Measurements from ENCODE around the gene SLC7A6.

The SLC7A6 gene

DNA sequence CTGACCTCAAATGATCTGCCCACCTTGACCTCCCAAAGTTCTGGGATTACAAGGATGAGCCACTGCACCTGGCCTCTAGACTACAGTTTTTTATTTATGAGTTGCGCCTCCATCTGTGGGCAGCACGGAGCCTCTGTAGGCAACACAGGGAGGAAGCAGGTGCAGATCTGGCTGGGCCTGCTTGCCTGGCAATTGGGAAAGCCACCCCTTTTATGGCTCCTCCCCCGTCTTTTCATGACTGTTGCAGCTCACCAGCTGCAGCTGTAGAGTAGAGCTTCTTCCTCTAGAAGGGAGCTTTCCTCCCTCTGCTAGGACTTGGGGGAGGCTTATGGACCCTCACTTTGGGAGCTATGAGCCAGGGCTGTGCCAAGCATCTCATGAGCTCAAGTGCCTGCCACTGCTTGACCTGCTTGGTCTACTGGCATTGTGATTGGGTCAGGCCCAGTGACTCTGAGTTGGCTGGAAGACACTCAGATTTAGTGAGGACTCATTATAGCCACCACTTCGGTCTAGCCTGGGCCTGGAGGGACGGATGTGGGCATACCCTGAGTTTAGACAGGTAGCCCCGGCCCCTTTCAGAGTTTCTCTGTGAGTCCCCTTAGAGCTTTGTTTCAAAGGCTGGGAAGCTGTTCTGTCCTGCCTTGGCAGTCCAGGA lies 6.9 kb upstream of the SLC7A6 start:
- DNase-seq (ENCODE audit: low read depth), result peak; percentile 35

DNA sequence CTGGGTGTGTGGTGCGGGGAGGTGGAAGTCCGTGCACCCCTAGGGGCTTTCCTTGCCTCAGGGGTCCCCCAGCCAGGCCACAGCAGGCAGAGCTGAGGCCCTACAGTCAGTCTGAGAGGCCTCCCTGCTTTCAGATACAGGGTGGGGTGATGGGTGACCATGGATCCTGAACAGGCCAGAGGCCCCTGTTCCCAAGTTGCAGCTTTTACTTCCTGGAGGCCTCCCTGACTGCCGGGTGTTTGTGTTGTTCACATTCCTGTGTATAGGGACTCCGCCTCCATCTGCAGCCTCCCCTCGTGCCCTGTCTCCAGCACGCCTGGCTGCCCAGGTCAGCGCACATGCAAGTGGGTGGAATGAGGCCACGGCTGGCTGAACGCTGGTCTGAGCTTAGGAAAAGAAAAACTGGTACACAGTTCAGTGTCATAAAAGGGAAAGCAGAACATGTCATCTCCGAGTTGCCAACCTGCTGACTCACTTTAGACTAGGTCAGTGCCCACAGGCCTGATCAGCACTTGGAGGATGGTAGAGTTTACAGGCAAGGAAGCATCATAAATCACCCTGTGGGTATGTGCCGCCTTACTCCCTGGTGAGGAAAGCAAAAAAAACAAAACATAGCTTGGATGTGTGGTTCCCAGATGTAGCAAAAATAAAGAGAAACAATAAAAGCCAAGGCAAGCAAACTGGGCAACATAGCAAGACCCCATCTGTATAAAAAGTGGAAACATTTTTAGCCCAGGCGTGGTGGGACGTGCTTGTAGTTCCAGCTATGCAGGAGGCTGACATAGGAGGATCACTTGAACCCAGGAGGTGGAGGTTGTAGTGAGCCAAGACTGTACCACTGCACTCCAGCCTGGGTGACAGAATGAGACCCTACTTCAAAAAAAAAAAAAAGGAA lies 6.2 kb upstream of the SLC7A6 start:
- DNase-seq (ENCODE audit: low read depth), result peak; percentile 89

DNA sequence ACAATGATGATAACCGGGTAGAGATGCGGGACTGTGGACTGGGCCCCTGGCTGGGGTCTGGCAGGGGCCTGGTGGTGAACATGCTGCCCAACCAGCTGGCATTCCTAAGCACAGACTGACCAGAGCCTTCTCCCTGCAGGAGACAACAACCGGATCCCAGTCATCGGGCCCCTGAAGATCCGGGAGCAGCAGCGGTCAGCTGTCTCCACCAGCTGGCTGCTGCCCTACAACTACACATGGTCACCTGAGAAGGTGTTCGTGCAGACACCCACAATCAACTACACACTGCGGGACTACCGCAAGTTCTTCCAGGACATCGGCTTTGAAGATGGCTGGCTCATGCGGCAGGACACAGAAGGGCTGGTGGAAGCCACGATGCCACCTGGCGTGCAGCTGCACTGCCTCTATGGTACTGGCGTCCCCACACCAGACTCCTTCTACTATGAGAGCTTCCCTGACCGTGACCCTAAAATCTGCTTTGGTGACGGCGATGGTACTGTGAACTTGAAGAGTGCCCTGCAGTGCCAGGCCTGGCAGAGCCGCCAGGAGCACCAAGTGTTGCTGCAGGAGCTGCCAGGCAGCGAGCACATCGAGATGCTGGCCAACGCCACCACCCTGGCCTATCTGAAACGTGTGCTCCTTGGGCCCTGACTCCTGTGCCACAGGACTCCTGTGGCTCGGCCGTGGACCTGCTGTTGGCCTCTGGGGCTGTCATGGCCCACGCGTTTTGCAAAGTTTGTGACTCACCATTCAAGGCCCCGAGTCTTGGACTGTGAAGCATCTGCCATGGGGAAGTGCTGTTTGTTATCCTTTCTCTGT lies 5.1 kb upstream of the SLC7A6 start:
- no peak for DNase-seq (ENCODE audit: low read depth)

DNA sequence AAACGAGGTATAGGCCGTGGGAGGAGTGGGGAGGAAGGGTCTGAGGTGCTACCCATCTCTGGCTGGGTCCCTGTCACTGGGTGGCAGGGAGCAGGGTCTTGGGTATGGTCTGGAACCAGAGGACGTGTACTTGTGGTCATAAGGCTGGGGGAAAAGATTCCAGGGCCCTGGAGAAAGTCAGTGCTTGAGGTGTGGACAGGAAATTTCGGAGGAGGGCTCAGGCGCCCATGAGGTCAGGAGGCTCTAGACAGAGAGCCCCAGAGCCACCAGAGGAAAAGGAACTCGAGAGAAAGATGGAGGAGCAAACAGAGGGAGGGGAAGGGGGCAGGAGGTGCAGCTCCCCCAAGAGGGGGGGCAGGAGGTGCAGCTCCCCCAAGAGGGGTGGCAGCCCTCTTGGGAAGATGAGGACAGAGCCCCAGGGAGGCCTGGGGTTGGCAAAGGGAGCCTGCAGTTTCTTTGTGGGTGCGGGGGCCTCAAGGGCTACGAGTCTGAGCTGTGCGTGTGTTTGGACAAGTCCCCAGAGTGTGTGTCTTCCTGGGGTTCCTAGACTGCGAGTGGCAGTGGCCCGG lies 683 bp upstream of the SLC7A6 start:
- no peak for DNase-seq (ENCODE audit: low read depth)

DNA sequence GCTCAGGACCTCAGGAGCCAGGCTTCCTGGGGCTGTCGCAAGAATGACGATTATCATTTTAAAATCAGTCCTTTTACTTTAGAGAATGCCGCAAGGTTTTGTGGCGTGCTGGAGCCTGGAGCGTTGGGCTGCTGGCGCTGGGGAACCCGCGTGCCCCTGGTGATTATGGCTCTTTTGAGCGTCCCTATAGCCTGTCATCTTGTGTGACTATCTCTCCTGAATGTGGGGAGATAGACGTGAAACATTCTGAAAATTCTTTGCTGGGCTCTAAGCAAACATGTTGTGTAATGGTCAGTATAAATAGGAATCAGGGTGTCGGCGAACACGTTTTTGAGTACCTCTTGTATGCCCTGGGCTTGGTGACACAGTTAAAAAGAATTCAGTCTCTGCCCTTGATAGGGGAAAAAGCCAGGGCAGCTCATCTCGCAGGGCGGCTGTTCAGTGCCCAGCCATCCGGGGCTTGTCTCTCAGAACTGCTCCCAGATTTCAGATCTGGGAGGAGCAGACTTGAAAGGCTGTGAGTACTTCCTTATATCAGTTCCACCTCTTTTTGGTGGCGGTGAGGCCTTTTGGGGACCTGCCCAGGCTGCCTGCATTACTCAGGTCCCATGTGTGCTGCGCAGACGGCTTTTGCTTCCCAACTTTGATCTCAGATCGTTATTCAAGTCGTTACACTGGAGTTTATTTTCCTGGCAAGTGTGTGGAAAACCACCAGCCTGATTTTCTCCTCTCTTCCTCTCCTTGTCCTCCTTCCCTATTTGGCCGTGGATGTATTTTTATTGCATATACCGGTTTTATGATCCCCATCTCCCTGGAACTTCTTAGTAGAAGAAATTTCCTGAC lies 973 bp downstream of the SLC7A6 start:
- peak; percentile 79 for DNase-seq (ENCODE audit: low read depth)

DNA sequence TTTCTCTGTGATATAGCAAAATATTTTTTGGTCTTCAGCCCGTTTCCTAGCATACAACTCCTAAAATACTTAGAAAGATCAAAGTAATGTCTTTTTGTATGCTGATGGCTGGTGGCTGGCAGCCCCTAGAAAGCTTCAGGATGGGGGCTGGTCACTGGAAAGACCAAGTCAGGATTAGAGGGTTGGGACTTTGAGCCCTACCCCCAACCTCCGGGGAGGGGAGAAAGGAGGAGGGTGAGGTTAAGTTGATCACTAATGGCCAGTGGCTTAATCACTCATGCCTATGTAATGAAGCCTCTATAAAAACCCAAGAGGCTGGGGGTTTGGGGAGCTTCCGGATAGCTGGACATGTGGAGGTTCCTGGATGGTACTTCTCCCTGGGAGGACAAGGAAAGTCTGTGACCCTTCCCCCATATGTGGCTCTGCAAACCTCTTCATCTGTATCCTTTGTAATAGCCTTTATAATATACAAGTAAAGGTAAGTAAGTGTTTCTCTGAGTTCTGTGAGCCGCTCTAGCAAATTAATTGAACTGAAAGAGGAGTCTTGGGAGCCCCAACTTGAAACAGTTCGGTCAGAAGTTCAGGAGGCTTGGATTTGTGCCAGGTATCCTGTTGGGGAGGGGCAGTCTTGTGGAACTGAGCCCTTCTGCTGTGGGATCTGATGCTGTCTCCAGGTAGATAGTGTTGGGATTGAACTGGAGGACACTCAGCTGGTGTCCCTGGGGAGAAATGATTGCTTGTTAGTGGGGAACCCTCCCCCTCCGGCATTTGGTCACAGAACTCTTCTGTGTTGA lies 3.5 kb downstream of the SLC7A6 start:
- no peak for DNase-seq (ENCODE audit: low read depth)

DNA sequence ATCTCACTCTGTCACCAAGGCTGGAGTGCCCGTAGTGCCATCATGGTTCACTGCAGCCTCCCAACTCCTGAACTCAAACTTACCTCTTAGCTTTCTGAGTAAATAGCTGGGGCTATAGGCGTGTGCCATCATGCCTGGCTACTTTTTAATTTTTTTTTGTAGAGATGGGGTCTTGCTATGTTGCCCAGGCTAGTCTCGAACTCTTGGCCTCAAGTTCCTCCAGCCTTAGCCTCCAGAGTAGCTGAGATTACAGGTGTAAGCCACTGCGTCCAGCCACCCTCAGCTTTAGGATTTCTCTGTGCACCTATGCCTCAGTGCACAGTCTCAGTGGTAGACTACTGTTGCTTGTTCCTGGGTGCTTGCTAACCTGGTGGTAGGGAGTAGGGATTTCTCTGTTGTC lies 5.5 kb downstream of the SLC7A6 start:
- DNase-seq (ENCODE audit: low read depth), result no peak

DNA sequence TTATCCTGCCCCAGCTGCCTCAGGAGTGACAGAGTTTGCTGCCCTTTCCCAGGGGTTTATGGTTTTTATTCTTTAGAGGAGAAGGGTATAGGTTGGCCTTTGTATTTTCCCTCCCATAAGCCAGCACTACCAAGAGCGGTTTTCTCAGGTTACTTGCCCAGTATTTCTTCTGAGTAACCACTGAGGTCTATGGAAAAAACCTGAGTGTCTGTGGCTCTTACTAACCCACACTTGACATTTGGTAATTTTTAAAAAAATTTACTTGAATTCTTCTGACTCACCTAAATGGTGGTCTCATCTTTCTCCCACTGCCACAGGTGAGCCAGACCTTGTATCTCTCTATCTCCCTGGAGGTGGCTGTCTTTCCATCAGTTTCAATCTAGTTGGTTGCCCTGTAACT lies 6.0 kb downstream of the SLC7A6 start:
- no peak for DNase-seq (ENCODE audit: low read depth)

DNA sequence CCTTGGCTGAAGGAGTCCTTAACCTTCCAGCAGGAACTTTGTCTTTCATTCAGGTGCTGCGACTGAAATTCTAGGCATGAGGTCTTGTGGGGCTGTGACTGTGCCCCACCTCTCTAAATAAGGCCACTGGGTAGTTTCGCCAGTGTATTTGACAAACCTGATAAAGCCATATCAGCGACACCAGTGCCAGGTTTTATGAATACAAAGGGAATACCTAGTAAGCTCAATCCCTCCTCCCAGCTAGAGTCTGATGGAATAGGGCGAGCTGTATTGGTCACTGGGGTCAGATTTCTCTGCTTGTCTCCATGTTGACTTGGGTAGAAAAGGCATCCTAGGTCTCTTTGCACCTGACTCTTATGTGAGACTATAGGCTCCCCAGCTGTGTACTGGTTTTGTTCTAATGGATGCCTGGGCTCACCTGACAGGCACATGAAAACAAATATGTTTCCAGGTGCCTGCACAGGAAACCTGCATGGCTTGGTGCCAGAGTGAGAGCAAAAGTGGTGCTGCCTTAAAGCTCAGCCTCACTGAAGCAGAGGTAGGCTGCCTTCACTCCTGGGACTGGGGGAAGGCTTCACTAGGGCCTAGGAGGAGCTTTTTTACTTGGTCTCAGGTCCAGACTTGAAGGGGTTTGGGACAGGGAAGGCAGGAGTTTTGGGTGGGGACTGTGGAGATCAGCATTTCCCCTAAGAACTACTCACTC lies 8.3 kb downstream of the SLC7A6 start:
- DNase-seq (ENCODE audit: low read depth), result no peak

DNA sequence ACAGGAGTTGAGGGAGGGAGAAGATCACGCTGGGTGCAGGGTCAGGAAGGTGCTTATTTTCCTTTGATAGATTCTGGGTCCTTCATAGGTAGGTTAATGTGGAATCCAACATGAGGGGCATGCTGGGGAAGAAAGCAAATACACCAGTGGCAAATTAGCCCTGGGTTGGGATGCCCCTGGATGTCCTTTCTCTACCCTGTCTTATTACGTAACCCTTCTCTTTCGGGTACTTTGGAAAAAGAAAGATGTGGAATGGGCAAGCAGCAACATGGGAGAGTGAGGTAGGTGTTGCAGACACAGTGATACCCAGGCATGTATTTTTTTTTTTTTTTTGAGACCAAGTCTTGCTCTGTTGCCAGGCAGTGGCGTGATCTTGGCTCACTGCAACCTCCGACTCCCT lies 9.1 kb downstream of the SLC7A6 start:
- DNase-seq (ENCODE audit: low read depth), result no peak

DNA sequence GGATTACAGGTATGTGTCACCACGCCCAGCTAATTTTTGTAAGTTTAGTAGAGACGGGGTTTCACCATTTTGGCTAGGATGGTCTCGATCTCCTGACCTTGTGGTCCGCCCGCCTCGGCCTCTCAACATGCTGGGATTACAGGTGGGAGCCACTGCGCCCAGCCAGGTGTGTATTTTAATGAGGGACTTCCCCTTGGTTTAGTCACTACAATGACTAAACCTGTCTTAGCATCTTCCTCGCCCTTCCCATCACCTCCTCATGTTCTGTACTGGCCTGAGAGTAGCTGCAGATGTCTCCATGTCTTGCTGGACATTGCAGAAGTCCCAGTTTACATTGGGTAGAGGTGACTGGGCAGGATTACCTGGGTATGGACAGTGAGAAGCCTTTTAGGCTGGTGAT lies 9.6 kb downstream of the SLC7A6 start:
- DNase-seq (ENCODE audit: low read depth), result no peak

DNA sequence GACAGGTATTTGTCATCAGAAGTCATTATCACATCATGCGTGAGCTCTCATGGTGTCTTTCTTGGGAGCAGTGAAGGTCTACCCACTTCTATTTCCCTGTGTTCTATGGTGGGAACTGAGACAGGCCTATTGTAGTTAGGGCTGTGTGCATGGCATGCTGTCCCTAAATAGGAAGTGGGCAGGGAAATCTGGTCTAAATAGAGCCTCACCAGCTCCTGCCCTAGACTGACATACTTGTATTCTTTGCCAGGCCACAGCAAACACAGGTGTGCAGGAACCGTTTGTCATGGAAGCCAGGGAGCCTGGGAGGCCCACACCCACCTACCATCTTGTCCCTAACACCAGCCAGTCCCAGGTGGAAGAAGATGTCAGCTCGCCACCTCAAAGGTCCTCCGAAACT lies 10.1 kb downstream of the SLC7A6 start:
- no peak for DNase-seq (ENCODE audit: low read depth)

DNA sequence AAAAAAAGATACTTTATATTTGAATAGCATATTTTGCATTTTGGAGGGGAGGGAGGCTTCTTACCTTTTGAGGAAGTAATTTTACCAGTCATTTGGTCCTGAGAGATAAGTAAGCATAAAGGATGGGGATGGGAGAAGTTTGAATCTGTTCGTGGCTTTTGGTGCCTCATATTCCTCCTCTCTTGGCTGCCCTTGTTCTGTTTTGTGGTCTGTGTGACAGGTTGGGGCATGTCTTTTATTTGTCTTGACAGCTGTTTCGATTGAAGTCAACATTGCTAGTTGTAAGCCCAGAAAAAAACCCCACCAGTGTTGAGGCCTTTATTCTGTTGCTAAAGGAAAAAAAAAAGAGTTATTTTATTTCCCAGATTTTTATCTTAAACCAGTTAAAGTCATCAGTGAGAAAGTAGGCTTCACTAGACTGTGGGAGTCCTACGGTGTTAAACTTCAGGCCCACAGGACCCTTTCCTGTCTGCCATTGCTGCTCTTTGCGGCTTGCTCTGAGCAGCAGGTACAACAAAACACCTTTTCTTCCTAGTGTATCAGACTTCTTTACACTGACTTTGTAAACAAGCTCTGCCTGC lies 11.4 kb downstream of the SLC7A6 start:
- DNase-seq (ENCODE audit: low read depth), result no peak

DNA sequence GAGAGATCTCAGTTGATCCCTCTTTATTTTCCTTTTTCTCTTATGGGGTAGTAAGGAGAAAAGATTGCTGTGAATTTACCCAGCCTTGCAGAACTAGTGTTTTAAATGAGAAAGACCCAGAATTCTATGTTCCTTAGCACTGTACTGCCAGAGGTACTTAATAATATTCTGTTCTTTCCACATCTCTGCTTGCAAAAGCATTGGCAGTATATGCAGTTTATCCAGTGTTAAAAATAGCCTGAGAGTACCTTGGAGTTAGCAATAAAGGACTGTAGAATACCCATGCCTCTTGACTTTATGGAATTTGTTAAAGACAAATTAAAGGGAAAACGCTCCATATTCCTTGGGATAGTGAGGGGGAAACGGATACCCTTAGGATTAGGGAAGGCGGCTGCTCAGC lies 11.9 kb downstream of the SLC7A6 start:
- no peak for DNase-seq (ENCODE audit: low read depth)

DNA sequence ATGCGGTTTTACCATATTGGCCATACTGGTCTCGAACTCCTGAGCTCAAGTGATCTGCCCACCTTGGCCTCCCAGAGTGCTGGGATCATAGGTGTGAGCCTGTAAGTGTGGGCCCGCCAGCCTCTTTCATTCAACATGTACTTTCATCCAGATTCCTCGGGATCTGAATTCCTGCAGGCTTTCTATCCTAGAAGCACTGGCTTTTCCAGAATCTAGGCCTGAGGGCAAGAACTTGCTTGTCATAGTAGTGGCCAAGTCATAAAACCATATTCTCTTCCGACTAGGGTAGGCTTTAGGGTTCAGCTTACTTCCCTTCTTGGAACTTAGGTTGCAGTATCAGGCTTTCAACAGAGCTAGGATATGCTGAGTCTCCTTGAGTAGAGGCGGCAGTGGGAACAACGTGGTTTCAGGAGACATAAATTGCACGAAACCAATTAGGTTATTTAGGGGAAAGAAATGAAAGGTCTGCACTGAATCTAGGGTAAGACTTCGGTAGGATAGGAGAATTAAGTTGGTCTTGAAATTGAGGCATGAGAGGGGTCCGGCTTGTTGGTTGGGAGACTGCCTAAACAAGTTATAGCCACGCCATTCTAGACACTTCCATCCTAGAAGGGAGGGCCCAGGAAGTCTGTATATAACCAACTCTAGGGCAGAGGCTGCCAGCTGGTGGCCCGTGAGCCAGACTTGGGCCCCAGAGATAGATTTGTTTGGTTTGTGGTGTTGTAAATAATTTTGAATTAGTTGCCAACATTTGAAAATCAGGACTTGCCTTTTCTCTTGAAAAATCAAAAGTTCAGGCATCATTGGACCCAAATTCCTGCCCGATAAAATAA lies 15.6 kb downstream of the SLC7A6 start:
- no peak for DNase-seq (ENCODE audit: low read depth)

DNA sequence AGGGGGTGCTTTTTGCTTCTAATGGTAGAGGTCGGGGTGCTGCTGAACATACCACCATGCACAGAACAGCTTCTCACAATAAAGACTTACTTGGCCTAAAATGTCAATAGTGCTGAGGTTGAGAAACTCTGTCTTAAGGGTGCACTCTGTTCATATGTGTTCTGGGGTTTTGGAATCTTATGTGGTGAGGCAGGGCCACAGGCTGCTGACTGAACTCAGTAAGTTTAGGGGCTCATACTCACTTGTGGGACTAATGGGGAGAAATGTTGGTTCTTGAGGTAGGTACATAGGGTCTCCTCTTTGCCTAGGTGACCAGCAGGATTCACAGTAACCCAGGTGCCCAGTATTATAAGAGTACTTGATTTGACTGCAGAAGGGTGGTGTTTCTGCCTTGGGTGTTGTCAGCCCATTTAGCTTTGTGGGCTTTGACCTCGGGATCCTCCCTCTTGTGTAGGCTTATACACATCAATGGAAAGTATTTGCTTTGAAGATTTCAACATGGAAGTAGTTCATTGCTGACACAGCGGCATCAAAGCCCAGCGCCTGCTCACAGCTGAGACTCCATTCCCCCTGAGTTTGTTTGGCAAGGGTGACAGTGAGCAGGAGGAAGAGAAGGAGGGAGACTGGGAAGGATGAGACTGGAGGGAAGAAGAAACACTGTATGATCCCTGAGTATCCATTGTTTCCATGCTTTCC lies 17.2 kb downstream of the SLC7A6 start:
- DNase-seq (ENCODE audit: low read depth), result no peak

DNA sequence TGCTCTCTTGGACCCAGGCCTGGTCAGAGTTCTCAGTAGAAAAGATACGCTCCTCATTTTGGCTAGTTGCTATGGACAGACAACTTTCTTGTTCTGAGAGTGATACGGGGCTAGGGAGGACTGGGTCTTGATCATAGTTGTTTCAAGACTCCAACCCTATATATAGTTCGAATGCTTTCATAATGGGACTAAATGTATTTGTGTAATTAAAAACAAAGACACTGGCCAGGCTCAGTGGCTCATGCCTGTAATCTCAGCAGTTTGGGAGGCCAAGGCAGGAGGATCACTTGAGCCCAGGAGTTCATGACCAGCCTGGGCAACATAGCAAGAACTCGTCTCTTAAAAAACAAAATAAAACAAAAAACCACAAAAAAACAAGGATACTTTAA lies 17.7 kb downstream of the SLC7A6 start:
- no peak for DNase-seq (ENCODE audit: low read depth)

DNA sequence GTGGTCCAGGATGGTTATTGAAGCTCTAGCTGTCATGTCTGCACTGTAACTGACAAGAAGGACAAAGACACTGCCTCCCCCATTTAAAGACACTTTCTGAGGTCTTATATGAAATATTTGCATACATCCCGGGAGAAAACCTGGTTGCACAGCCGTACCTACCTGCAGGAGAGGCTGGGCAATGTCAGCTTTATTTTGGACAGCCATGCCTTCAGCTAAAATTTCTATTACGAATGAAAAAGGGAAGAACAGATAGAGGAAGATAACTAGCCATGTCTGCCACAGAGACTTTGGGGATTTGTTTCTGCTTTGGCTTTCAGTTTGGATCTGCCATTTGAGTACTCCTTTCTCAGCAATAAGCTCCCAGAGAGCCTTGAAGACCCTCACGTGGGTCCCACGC lies 19.0 kb downstream of the SLC7A6 start:
- DNase-seq (ENCODE audit: low read depth), result no peak

All from amniotic epithelial cell (primary cell).